Thyroid gland (tissue), 4 donors: ENCODE measurements around the gene TBC1D3B. TPM values are rescaled to one million over a fixed set of nuclear protein-coding genes. Genes with fewer than 3 reads are reported as not detected.
A peak's percentile ranks its signal among the peaks of the same experiment; 100 is the strongest.

Source experiments
- DNase-seq, 2 donors: peaks; one replicate each; pipeline ENCODE4 v3.0.0-alpha.2; 2019
- H3K27ac ChIP-seq, 3 donors: fragments of 200-600 bp; sonication (generic); 1 replicate in 2 of 3; 2 replicates in 1 of 3; pipeline ENCODE4 v1.5.1; 2016 to 2019; ENCODE audit warnings: mild to moderate bottlenecking in 1 of 3, moderate library complexity in 1 of 3
- H3K27me3 ChIP-seq: fragments of 200-600 bp; sonication (generic); one replicate; pipeline ENCODE4 v1.5.1; 2019
- H3K36me3 ChIP-seq, 2 donors: fragments of 200-600 bp; sonication (generic); one replicate each; pipeline ENCODE4 v1.5.1; 2016 to 2019
- H3K4me1 ChIP-seq, 2 donors: fragments of 200-600 bp; sonication (generic); one replicate each; pipeline ENCODE4 v1.5.1; 2017 to 2019
- H3K4me3 ChIP-seq, 3 donors: fragments of 200-600 bp; sonication (generic); replicated peaks in 1 of 3; 1 replicate in 2 of 3; 2 replicates in 1 of 3; pipeline ENCODE4 v1.5.1; 2016; ENCODE audit warnings: mild to moderate bottlenecking in 1 of 3
- H3K9me3 ChIP-seq: fragments of 200-600 bp; sonication (generic); one replicate; pipeline ENCODE4 v1.5.1; 2017
- POLR2A ChIP-seq, 2 donors: fragments of 450-650 bp; IDR thresholded peaks; one replicate each; pipeline ENCODE4 v1.6.1; 2017; ENCODE audit warnings: antibody characterized with exemption in 2 of 2, mild to moderate bottlenecking in 2 of 2, moderate library complexity in 1 of 2
- WGBS, 2 donors: methylation state at CpG; one replicate each; pipeline ENCODE4 v1.1.5; 2017; 5-methylcytosine and 5-hydroxymethylcytosine counted together
- intact Hi-C: fragments of 100-400 bp; cut with DNase I; formaldehyde crosslinking; loops from one replicate; pipeline ENCODE4 v1.15.1; 2023
- total RNA-seq, 4 donors: library from RNA; depleted of rRNA; stranded (reverse); fragments of >200 nt; gene quantifications; one replicate each; pipeline ENCODE4 v1.2.3, GENCODE V29; 2016
- TF ChIP-seq, protein P1 (sequence below), 6 experiments: fragments of 200-600 bp in 3 of 6; fragments of 450-650 bp in 3 of 6; sonication (generic) in 3 of 6; IDR thresholded peaks; one replicate each; pipeline ENCODE4 v1.5.1; 2016 to 2019; ENCODE audit warnings: antibody characterized with exemption in 6 of 6, mild to moderate bottlenecking in 2 of 6, inconsistent platforms in 1 of 6, moderate library complexity in 1 of 6

The TBC1D3B gene
- total RNA-seq, 4 donors from 2014 or later: 3.9 TPM; not detected in 3

DNA sequence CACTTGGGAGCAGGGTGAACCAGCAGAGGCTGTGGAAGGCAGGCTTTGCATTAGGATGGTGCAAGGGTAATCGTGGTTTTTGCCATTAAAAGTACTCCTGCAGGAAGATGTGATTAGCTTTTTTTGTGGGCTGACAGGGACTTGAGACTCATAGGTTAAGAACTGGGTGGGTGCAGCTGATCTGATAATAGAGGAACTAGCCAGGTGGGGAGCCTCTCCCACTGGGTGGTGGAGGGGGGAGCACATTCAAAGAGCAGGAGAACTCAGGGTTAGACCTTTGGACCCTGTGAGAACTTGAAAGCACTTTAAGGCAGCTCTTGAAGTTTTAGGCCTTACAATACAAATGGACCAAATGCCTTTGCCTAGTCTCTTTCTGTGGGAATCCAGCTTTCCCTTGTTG is 40.4 kb downstream of the TBC1D3B start:
- no peak overlapping the region for H3K27ac ChIP-seq
- H3K4me3 ChIP-seq: no peak overlapping the region
- no peaks in the 10 kb centered on the region for H3K9me3 ChIP-seq
- TF ChIP-seq, protein P1, sequence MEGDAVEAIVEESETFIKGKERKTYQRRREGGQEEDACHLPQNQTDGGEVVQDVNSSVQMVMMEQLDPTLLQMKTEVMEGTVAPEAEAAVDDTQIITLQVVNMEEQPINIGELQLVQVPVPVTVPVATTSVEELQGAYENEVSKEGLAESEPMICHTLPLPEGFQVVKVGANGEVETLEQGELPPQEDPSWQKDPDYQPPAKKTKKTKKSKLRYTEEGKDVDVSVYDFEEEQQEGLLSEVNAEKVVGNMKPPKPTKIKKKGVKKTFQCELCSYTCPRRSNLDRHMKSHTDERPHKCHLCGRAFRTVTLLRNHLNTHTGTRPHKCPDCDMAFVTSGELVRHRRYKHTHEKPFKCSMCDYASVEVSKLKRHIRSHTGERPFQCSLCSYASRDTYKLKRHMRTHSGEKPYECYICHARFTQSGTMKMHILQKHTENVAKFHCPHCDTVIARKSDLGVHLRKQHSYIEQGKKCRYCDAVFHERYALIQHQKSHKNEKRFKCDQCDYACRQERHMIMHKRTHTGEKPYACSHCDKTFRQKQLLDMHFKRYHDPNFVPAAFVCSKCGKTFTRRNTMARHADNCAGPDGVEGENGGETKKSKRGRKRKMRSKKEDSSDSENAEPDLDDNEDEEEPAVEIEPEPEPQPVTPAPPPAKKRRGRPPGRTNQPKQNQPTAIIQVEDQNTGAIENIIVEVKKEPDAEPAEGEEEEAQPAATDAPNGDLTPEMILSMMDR (IDR thresholded peaks at IDR 0.05): no peak
- no peak for TF ChIP-seq POLR2A (IDR thresholded peaks at IDR 0.05)
- peaks cover 0 to 20% of the 10 kb centered on the region in 2 donors for H3K4me1 ChIP-seq
- DNase-seq: no peak
- no peaks in the 10 kb centered on the region for H3K27me3 ChIP-seq
- 63 to 97% methylated on average over 1 of the region's 1 CpG for WGBS, 2 donors
- no peaks in the 10 kb centered on the region for H3K36me3 ChIP-seq
- intact Hi-C loops: no loop called here

DNA sequence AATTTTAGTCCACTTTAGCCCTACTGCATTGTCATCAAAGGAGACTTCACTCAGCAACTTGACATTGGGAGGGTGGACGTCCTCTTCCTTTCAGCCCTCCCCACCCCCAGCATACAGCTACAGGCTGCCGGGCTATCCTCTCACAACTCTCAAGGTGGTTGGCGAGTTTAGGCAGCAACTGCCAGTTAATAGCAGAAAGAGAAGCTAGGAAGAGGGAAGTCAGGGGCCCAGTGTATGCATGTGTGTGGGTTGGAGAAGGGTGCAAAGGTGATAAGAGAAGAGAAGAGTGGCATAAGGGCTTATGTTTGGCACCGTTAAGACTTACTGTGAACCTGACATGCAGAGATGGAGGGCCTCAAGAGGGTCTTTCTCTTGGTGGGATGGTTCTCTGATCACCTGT is 41.0 kb downstream of the TBC1D3B start:
- no peak for DNase-seq
- Histone ChIP-seq H3K36me3 (no peaks in the 10 kb centered on the region), H3K9me3 (no peaks in the 10 kb centered on the region), H3K4me3 (no peak overlapping the region), H3K4me1 (peaks cover 0 to 20% of the 10 kb centered on the region in 2 donors), H3K27ac (no peak overlapping the region), H3K27me3 (no peaks in the 10 kb centered on the region)
- intact Hi-C loops: no loop called here
- TF ChIP-seq POLR2A (IDR thresholded peaks at IDR 0.05): no peak
- TF ChIP-seq, protein P1 (IDR thresholded peaks at IDR 0.05): no peak
- 70 to 77% methylated on average over 4 of the region's 4 CpGs for WGBS, 2 donors

DNA sequence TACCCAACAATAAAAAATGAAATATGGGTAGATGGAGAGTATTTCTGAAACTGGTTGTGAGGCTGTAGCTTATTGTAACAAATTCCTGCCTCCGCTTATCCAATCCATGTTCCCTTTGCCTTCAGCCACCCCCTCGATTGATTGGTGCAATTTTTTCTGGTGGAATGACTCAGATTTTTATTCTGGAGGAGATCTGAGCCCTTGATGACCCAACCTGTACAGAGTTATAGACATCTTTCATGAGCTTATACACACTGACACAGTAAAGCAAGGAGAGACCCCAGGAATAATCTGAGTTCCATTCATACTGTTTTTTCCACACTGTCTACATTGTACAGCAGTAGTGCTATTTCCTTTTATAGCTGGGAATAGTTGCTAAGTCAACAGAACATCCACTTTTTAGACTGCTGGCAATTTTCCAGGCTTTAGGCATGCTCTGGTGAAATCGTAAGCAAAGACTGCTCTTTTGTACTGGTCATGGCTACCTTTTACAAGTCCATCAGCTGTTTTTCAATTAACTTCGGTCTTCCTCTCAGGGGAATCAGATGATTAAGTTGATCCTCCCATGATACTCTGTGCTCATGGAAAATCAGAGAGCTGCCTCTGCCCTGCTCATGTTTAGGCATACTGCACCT is 42.7 kb downstream of the TBC1D3B start:
- H3K27ac ChIP-seq: no peak overlapping the region
- no peaks in the 10 kb centered on the region for H3K9me3 ChIP-seq
- H3K4me3 ChIP-seq: no peak overlapping the region
- H3K36me3 ChIP-seq: no peaks in the 10 kb centered on the region
- intact Hi-C loops: no loop called here
- no peak for TF ChIP-seq POLR2A (IDR thresholded peaks at IDR 0.05)
- TF ChIP-seq, protein P1 (IDR thresholded peaks at IDR 0.05): no peak
- no peaks in the 10 kb centered on the region for H3K27me3 ChIP-seq
- peak; percentile 45 to 49 for DNase-seq
- H3K4me1 ChIP-seq: peaks cover 0 to 20% of the 10 kb centered on the region in 2 donors
- 40 to 47% methylated on average over 4 of the region's 4 CpGs for WGBS, 2 donors

DNA sequence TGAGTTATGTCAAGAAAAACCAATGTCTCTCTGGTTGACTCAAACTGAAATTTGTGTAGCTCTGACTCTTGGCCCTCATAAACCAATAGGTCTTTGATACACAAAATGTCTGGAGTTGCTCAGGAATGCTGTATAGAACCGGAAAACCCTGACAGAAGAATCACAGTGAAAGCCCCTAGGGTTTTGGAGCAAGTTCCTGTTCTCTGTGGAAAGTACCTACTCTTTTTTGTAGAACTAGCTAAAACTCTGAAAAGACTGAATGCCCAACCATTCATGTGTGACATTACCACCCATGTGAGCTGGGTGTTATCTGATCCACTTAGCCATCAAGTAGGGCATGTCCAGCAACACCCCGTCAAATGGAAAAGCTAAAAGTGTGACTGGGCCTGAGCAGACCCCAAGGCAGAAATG is 44.0 kb downstream of the TBC1D3B start:
- TF ChIP-seq, protein P1 (IDR thresholded peaks at IDR 0.05): no peak
- no peak for TF ChIP-seq POLR2A (IDR thresholded peaks at IDR 0.05)
- peak; percentile 21 to 31 for DNase-seq
- 23 to 29% methylated on average over 2 of the region's 2 CpGs for WGBS, 2 donors
- intact Hi-C loops: no loop called here
- H3K27me3 ChIP-seq: no peaks in the 10 kb centered on the region
- no peaks in the 10 kb centered on the region for H3K36me3 ChIP-seq
- H3K4me1 ChIP-seq: peaks cover 0 to 20% of the 10 kb centered on the region in 2 donors
- H3K27ac ChIP-seq: no peak overlapping the region
- no peak overlapping the region for H3K4me3 ChIP-seq
- no peaks in the 10 kb centered on the region for H3K9me3 ChIP-seq

DNA sequence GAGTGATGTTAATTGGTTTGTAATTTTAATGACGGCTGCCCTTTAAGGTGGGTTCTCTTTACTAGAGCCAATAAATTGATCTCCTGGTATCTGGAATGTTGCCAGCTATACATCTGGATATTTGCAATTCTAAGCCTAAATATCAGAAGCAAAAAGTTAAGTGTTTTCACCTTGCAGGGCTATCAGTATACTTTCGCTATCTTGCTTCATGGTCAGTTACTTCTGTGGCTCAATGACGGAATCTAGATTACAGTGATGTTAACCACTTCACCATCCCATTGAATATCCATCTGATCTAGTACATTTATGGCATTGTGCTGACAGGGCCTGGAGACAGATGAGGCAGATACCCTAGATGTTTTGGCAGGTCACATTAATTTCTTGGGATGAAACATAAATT is 44.5 kb downstream of the TBC1D3B start:
- TF ChIP-seq POLR2A (IDR thresholded peaks at IDR 0.05): no peak
- TF ChIP-seq, protein P1 (IDR thresholded peaks at IDR 0.05): no peak
- 90 to 92% methylated on average over 3 of the region's 3 CpGs for WGBS, 2 donors
- no peaks in the 10 kb centered on the region for H3K36me3 ChIP-seq
- H3K4me3 ChIP-seq: no peak overlapping the region
- no peak overlapping the region for H3K27ac ChIP-seq
- intact Hi-C loops: no loop called here
- no peaks in the 10 kb centered on the region for H3K27me3 ChIP-seq
- no peaks in the 10 kb centered on the region for H3K9me3 ChIP-seq
- DNase-seq: no peak
- peaks cover 0 to 20% of the 10 kb centered on the region in 2 donors for H3K4me1 ChIP-seq
